ENCODE results near the gene LCLAT1.

LCLAT1 gene

GRCh38 chr2:30643674-30644073, 196.6 kb downstream of the LCLAT1 start:
- no peak overlapping the region for H3K27ac ChIP-seq (ENCODE audit: low read depth, low read length, poor library complexity, severe bottlenecking)
- peaks cover 15% of the 10 kb centered on the region; the same call in 1 of the 2 replicates for H3K36me3 ChIP-seq (ENCODE audit: insufficient read depth, low read length)
- H3K4me2 ChIP-seq (ENCODE audit: low read length), result no peak overlapping the region
- H2AFZ ChIP-seq (ENCODE audit: low read length), result no peak overlapping the region
- H4K20me1 ChIP-seq (ENCODE audit: insufficient read depth, low read length), result no peaks in the 10 kb centered on the region
- no peak overlapping the region for H3K9ac ChIP-seq (ENCODE audit: low read length)
- no peaks in the 10 kb centered on the region for H3K9me2 ChIP-seq (ENCODE audit: low read depth, low read length)
- no peaks in the 10 kb centered on the region for H3K9me3 ChIP-seq (ENCODE audit: low read length)
- no peaks in the 10 kb centered on the region for H3K79me2 ChIP-seq (ENCODE audit: insufficient read depth, low read length)
- no peaks in the 10 kb centered on the region for H3K4me1 ChIP-seq (ENCODE audit: insufficient read depth, low read length, severe bottlenecking)
- H3K4me3 ChIP-seq (ENCODE audit: low read depth, low read length, poor library complexity, severe bottlenecking), result no peak overlapping the region
- no peaks in the 10 kb centered on the region for H3F3A ChIP-seq (ENCODE audit: insufficient read depth, low read length)
- no peaks in the 10 kb centered on the region for H3K27me3 ChIP-seq (ENCODE audit: insufficient read depth, low read length)
- TF ChIP-seq CTCF (IDR thresholded peaks at IDR 0.05; ENCODE audit: low read length) (no peak), EZH2 (IDR thresholded peaks at IDR 0.05; ENCODE audit: borderline replicate concordance, low read length) (no peak)

GRCh38 chr2:30645081-30645744, 198.2 kb downstream of the LCLAT1 start:
- H3F3A ChIP-seq (ENCODE audit: insufficient read depth, low read length), result no peaks in the 10 kb centered on the region
- no peak overlapping the region for H2AFZ ChIP-seq (ENCODE audit: low read length)
- peaks cover 11% of the 10 kb centered on the region; the same call in 1 of the 2 replicates for H3K36me3 ChIP-seq (ENCODE audit: insufficient read depth, low read length)
- H3K4me1 ChIP-seq (ENCODE audit: insufficient read depth, low read length, severe bottlenecking), result no peaks in the 10 kb centered on the region
- H3K27ac ChIP-seq (ENCODE audit: low read depth, low read length, poor library complexity, severe bottlenecking), result no peak overlapping the region
- H3K9me3 ChIP-seq (ENCODE audit: low read length), result no peaks in the 10 kb centered on the region
- no peaks in the 10 kb centered on the region for H3K9me2 ChIP-seq (ENCODE audit: low read depth, low read length)
- H3K4me2 ChIP-seq (ENCODE audit: low read length), result no peak overlapping the region
- no peak for TF ChIP-seq CTCF (IDR thresholded peaks at IDR 0.05; ENCODE audit: low read length)
- no peak for TF ChIP-seq EZH2 (IDR thresholded peaks at IDR 0.05; ENCODE audit: borderline replicate concordance, low read length)
- no peaks in the 10 kb centered on the region for H4K20me1 ChIP-seq (ENCODE audit: insufficient read depth, low read length)
- H3K4me3 ChIP-seq (ENCODE audit: low read depth, low read length, poor library complexity, severe bottlenecking), result no peak overlapping the region
- no peaks in the 10 kb centered on the region for H3K27me3 ChIP-seq (ENCODE audit: insufficient read depth, low read length)
- H3K79me2 ChIP-seq (ENCODE audit: insufficient read depth, low read length), result no peaks in the 10 kb centered on the region
- H3K9ac ChIP-seq (ENCODE audit: low read length), result no peak overlapping the region

- TF ChIP-seq EZH2 (IDR thresholded peaks at IDR 0.05; ENCODE audit: borderline replicate concordance, low read length), result no peak
- TF ChIP-seq CTCF (IDR thresholded peaks at IDR 0.05; ENCODE audit: low read length), result no peak
- Histone ChIP-seq H3K4me1 (ENCODE audit: insufficient read depth, low read length, severe bottlenecking) (no peaks in the 10 kb centered on the region), H3K4me2 (ENCODE audit: low read length) (no peak overlapping the region), H3K27ac (ENCODE audit: low read depth, low read length, poor library complexity, severe bottlenecking) (no peak overlapping the region), H3K4me3 (ENCODE audit: low read depth, low read length, poor library complexity, severe bottlenecking) (no peak overlapping the region), H3K79me2 (ENCODE audit: insufficient read depth, low read length) (no peaks in the 10 kb centered on the region), H3F3A (ENCODE audit: insufficient read depth, low read length) (no peaks in the 10 kb centered on the region), H3K27me3 (ENCODE audit: insufficient read depth, low read length) (no peaks in the 10 kb centered on the region), H2AFZ (ENCODE audit: low read length) (no peak overlapping the region), H3K36me3 (ENCODE audit: insufficient read depth, low read length) (peaks cover 5% of the 10 kb centered on the region; the same call in 1 of the 2 replicates), H3K9me3 (ENCODE audit: low read length) (no peaks in the 10 kb centered on the region), H3K9me2 (ENCODE audit: low read depth, low read length) (no peaks in the 10 kb centered on the region), H3K9ac (ENCODE audit: low read length) (no peak overlapping the region), H4K20me1 (ENCODE audit: insufficient read depth, low read length) (no peaks in the 10 kb centered on the region)
These were observed 198.7 kb downstream of the LCLAT1 start for GRCh38 chr2:30645745-30646119.

All from OCI-LY1 (cell line).